Measurements from ENCODE around the gene TMEM178B.

GRCh38 chr7:141228482-141228881 is 154.6 kb downstream of the TMEM178B start:
- TF ChIP-seq CTCF (IDR thresholded peaks at IDR 0.05) (no peak), TCF7L2 (IDR thresholded peaks at IDR 0.05; ENCODE audit: low read depth, low read length) (no peak), REST (IDR thresholded peaks at IDR 0.05; ENCODE audit: insufficient read depth in 1 of 2, low read depth in 2 of 2, low read length in 1 of 2) (no peak), POLR2AphosphoS5 (IDR thresholded peaks at IDR 0.05; ENCODE audit: low read depth, low read length) (no peak)

All from Panc1 (cell line).